ENCODE data around the gene ADCY9. TPM values are rescaled to one million over a fixed set of nuclear protein-coding genes. Genes with fewer than 3 reads are reported as not detected.
"Not testable (repeated sequence)": the region's sequence is repeated elsewhere in the genome, so short reads cannot be mapped to it uniquely, and the experiment has no call there.

Gene ADCY9
- total RNA-seq, 2 donors from 2014 or later, result 31.5 to 42.2 TPM

- no peak overlapping the region for H3K4me3 ChIP-seq
- TF ChIP-seq CTCF (IDR thresholded peaks at IDR 0.05), result no peak
- H3K9me3 ChIP-seq, result no peaks in the 10 kb centered on the region
- DNase-seq (ENCODE audit: low spot score), result no peak
- no peak overlapping the region for H3K27ac ChIP-seq
- peaks cover 0 to 54% of the 10 kb centered on the region in 2 donors for H3K4me1 ChIP-seq
- peaks cover 8% of the 10 kb centered on the region for H3K36me3 ChIP-seq
- no peaks in the 10 kb centered on the region for H3K27me3 ChIP-seq
Measured at GRCh38 chr16:3963203-3963602, 153.0 kb downstream of the ADCY9 start.

- Histone ChIP-seq H3K36me3 (peaks cover 8% of the 10 kb centered on the region), H3K4me3 (no peak overlapping the region), H3K27me3 (no peaks in the 10 kb centered on the region), H3K27ac (peak overlapping the region; percentile 54 to 72), H3K4me1 (peaks cover 0 to 54% of the 10 kb centered on the region in 2 donors), H3K9me3 (no peaks in the 10 kb centered on the region)
- TF ChIP-seq CTCF (IDR thresholded peaks at IDR 0.05), result no peak
- DNase-seq (ENCODE audit: low spot score), result no peak
Measured at GRCh38 chr16:3961449-3961849, 154.8 kb downstream of the ADCY9 start.

- not testable (repeated sequence) for H3K9me3 ChIP-seq; H3K36me3 ChIP-seq; DNase-seq (ENCODE audit: low spot score); H3K27me3 ChIP-seq
- peaks cover 0 to 54% of the 10 kb centered on the region in 2 donors for H3K4me1 ChIP-seq
- peak overlapping the region; percentile 30 to 43 for H3K4me3 ChIP-seq
- H3K27ac ChIP-seq, result peak overlapping the region; percentile 54 to 72
Measured at GRCh38 chr16:3959926-3960590, 156.2 kb downstream of the ADCY9 start.

GRCh38 chr16:3959148-3959547 lies 157.1 kb downstream of the ADCY9 start:
- peak overlapping the region in 1 of 2 donors; percentile 19 for H3K27ac ChIP-seq
- no peaks in the 10 kb centered on the region for H3K27me3 ChIP-seq
- H3K4me1 ChIP-seq, result peaks cover 0 to 49% of the 10 kb centered on the region in 2 donors
- no peak for DNase-seq (ENCODE audit: low spot score)
- no peaks in the 10 kb centered on the region for H3K9me3 ChIP-seq
- no peak overlapping the region for H3K4me3 ChIP-seq
- no peaks in the 10 kb centered on the region for H3K36me3 ChIP-seq
- no peak for TF ChIP-seq CTCF (IDR thresholded peaks at IDR 0.05)

- Histone ChIP-seq H3K27ac (no peak overlapping the region), H3K4me3 (no peak overlapping the region), H3K9me3 (no peaks in the 10 kb centered on the region), H3K36me3 (no peaks in the 10 kb centered on the region), H3K4me1 (peaks cover 0 to 51% of the 10 kb centered on the region in 2 donors), H3K27me3 (no peaks in the 10 kb centered on the region)
- DNase-seq (ENCODE audit: low spot score), result no peak
- TF ChIP-seq CTCF (IDR thresholded peaks at IDR 0.05), result no peak
Measured at GRCh38 chr16:3957344-3957980, 158.8 kb downstream of the ADCY9 start.

GRCh38 chr16:3954411-3954921 lies 161.8 kb downstream of the ADCY9 start:
- H3K4me3 ChIP-seq, result no peak overlapping the region
- DNase-seq (ENCODE audit: low spot score), result no peak
- no peak for TF ChIP-seq CTCF (IDR thresholded peaks at IDR 0.05)
- no peaks in the 10 kb centered on the region for H3K9me3 ChIP-seq
- peaks cover 0 to 54% of the 10 kb centered on the region in 2 donors for H3K4me1 ChIP-seq
- H3K27ac ChIP-seq, result peak overlapping the region; percentile 21 to 23
- no peaks in the 10 kb centered on the region for H3K36me3 ChIP-seq
- no peaks in the 10 kb centered on the region for H3K27me3 ChIP-seq

Data from right atrium auricular region (tissue), 2 donors.